Smooth muscle cell (in vitro differentiated cells): ENCODE measurements around the gene COBL. TPM values are rescaled to one million over a fixed set of nuclear protein-coding genes. Genes with fewer than 3 reads are reported as not detected.

Experiments
- DNase-seq: peaks from one replicate; lab custom pipeline; 2025; ENCODE audit not compliant: unreplicated experiment; lab: John Stamatoyannopoulos, UW
- H2AFZ ChIP-seq: fragments of 200-600 bp; sonication (generic); 2 replicates; pipeline ENCODE4 v1.6.0; 2016; ENCODE audit warnings: antibody characterized with exemption, low read depth, mild to moderate bottlenecking
- H3F3A ChIP-seq: fragments of 200-600 bp; sonication (generic); 2 replicates; pipeline ENCODE4 v1.6.0; 2017; ENCODE audit warnings: antibody characterized with exemption, low read depth
- H3K27ac ChIP-seq: fragments of 200-600 bp; sonication (generic); 2 replicates; pipeline ENCODE4 v1.5.1; 2016; ENCODE audit warnings: low read depth, mild to moderate bottlenecking
- H3K27me3 ChIP-seq: fragments of 200-600 bp; sonication (generic); 2 replicates; pipeline ENCODE4 v1.6.1; 2016; ENCODE audit warnings: low read depth, mild to moderate bottlenecking
- H3K36me3 ChIP-seq: fragments of 200-600 bp; sonication (generic); 2 replicates; pipeline ENCODE4 v1.5.1; 2016; ENCODE audit warnings: low read depth
- H3K4me1 ChIP-seq: fragments of 200-600 bp; sonication (generic); 2 replicates; pipeline ENCODE4 v1.5.1; 2016; ENCODE audit warnings: low read depth
- H3K4me2 ChIP-seq: fragments of 200-600 bp; sonication (generic); 2 replicates; pipeline ENCODE4 v1.6.0; 2016; ENCODE audit warnings: mild to moderate bottlenecking
- H3K4me3 ChIP-seq: fragments of 200-600 bp; sonication (generic); 2 replicates; pipeline ENCODE4 v1.5.1; 2016; ENCODE audit warnings: mild to moderate bottlenecking
- H3K79me2 ChIP-seq: fragments of 200-600 bp; sonication (generic); 2 replicates; pipeline ENCODE4 v1.6.0; 2016; ENCODE audit warnings: low read depth, mild to moderate bottlenecking
- H3K9ac ChIP-seq: fragments of 200-600 bp; sonication (generic); 2 replicates; pipeline ENCODE4 v1.6.0; 2016; ENCODE audit warnings: low read depth
- H3K9me3 ChIP-seq: fragments of 200-600 bp; sonication (generic); replicated peaks from 2 replicates; pipeline ENCODE4 v1.5.1; 2016; ENCODE audit warnings: low read depth
- H4K20me1 ChIP-seq: fragments of 200-600 bp; sonication (generic); 2 replicates; pipeline ENCODE4 v1.6.0; 2016; ENCODE audit warnings: low read depth
- WGBS: methylation state at CpG from one replicate; pipeline ENCODE4 v1.1.7; 2016; ENCODE audit warnings: low lambda C conversion rate; 5-methylcytosine and 5-hydroxymethylcytosine counted together
- polyA plus RNA-seq: library from polyadenylated mRNA; unstranded; fragments of >200 nt; fragmentation: Nextera tagmentation; extraction: Ambion mirVana; gene quantifications from 2 replicates; pipeline ENCODE4 v1.2.1, GENCODE V29; 2016
- total RNA-seq: library from RNA; depleted of rRNA; stranded (reverse); fragments of >200 nt; gene quantifications from 2 replicates; pipeline ENCODE4 v1.2.3, GENCODE V29; 2014
- TF ChIP-seq, protein P1 (sequence below): fragments of 200-600 bp; sonication (generic); IDR thresholded peaks from 2 replicates; pipeline ENCODE4 v1.5.1; 2017; ENCODE audit warnings: borderline replicate concordance, mild to moderate bottlenecking, antibody characterized with exemption; ENCODE audit not compliant: insufficient read depth, poor library complexity, severe bottlenecking

Gene COBL
- total and polyA plus RNA-seq, 2 experiments from 2014 or later: 0.47 to 2.8 TPM

DNA sequence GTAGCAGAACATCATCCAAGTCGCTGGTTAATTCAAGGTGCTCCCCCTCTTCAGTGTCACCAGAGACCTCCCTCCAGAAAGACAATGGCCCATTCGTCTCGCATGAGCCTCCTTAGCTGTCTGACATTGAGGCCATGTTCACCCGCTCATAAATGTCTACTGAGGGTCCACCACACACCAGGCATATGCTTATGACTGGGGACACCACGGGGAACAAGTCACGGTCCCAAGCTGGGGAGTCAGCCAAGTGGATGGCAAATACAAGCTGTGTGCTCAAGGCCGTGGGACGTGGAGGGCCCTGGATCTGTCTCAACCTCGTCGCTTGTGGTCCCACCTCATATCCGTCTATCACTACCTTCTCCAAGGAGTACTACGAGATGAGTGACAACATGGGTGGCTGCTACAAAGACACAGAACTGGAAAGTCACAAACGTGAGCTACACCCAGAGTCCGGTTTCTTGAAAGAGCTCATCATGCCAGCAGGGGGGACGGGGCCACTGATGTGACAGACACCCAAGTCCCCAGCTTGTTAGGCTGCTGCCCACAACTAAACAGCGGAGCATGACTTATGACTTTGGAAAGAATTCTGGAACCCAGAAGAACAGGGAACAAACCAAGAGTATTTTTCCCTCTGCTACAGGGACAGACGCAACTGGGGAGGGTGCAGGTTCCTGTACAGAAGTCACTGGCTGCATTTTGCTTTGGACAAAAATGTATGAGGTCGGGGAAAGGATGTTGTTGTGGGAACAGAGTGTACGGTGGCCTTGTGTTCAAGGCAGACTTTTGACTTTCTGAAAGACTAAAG lies 189.6 kb downstream of the COBL start:
- TF ChIP-seq, protein P1, sequence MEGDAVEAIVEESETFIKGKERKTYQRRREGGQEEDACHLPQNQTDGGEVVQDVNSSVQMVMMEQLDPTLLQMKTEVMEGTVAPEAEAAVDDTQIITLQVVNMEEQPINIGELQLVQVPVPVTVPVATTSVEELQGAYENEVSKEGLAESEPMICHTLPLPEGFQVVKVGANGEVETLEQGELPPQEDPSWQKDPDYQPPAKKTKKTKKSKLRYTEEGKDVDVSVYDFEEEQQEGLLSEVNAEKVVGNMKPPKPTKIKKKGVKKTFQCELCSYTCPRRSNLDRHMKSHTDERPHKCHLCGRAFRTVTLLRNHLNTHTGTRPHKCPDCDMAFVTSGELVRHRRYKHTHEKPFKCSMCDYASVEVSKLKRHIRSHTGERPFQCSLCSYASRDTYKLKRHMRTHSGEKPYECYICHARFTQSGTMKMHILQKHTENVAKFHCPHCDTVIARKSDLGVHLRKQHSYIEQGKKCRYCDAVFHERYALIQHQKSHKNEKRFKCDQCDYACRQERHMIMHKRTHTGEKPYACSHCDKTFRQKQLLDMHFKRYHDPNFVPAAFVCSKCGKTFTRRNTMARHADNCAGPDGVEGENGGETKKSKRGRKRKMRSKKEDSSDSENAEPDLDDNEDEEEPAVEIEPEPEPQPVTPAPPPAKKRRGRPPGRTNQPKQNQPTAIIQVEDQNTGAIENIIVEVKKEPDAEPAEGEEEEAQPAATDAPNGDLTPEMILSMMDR: no peak
- Histone ChIP-seq H3K79me2 (no peaks in the 10 kb centered on the region), H3K4me3 (no peak overlapping the region), H3K4me1 (no peaks in the 10 kb centered on the region), H2AFZ (no peak overlapping the region), H4K20me1 (no peaks in the 10 kb centered on the region), H3K9ac (no peak overlapping the region), H3F3A (no peaks in the 10 kb centered on the region), H3K27ac (no peak overlapping the region), H3K27me3 (peaks cover 2% of the 10 kb centered on the region), H3K4me2 (no peak overlapping the region), H3K9me3 (no peaks in the 10 kb centered on the region), H3K36me3 (no peaks in the 10 kb centered on the region)
- WGBS: 96% methylated on average over 19 of the region's 19 CpGs
- DNase-seq: no peak

DNA sequence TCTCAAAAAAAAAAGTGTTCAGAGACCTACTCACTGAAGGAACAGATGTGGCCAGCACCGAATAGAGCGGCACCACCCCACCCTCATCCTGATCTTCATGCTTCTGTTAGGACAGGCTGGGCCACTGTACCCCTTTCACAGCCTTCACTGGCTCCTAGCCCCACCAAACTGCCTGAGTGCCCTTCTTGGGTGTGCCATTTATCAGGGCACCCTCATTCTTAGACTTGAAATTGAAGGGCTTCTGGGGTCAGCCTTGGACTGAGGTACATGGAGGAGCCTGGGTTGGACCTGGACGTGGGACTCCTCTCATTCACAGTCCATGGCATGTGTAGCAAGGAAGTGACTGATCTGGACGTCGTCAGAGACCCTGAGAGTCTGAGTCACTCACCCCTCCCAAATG lies 190.3 kb downstream of the COBL start:
- no peaks in the 10 kb centered on the region for H3K9me3 ChIP-seq
- H3F3A ChIP-seq: no peaks in the 10 kb centered on the region
- no peak overlapping the region for H3K27ac ChIP-seq
- TF ChIP-seq, protein P1: no peak
- no peaks in the 10 kb centered on the region for H3K79me2 ChIP-seq
- 75% methylated on average over 5 of the region's 5 CpGs for WGBS
- H3K4me1 ChIP-seq: no peaks in the 10 kb centered on the region
- H3K4me2 ChIP-seq: no peak overlapping the region
- H4K20me1 ChIP-seq: no peaks in the 10 kb centered on the region
- H3K4me3 ChIP-seq: no peak overlapping the region
- DNase-seq: no peak
- no peak overlapping the region for H2AFZ ChIP-seq
- H3K9ac ChIP-seq: no peak overlapping the region
- peaks cover 3% of the 10 kb centered on the region for H3K27me3 ChIP-seq
- no peaks in the 10 kb centered on the region for H3K36me3 ChIP-seq

DNA sequence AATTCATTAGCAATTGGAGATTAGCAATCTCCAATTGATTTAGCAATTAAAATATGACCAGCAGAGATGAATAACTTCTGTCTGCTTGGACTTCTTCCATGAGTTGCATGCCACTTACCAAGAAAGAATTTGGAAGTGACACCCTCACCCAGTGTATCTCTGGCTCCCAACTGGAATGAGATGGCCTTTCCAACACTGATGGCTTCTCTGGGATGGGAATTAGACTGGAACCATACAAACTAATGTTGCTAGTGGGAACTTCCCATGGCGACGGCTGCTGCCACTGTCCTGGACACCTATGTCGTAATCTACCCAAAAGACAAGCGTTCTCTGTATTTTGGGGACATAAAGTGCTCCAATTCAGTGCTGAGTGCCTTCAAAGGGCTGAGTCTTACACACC lies 192.3 kb downstream of the COBL start:
- TF ChIP-seq, protein P1: no peak
- no peak overlapping the region for H3K4me2 ChIP-seq
- WGBS: 73% methylated on average over 4 of the region's 4 CpGs
- peaks cover 3% of the 10 kb centered on the region for H3K27me3 ChIP-seq
- DNase-seq: no peak
- no peaks in the 10 kb centered on the region for H3K9me3 ChIP-seq
- H3K27ac ChIP-seq: no peak overlapping the region
- H3K4me3 ChIP-seq: no peak overlapping the region
- no peaks in the 10 kb centered on the region for H3F3A ChIP-seq
- no peaks in the 10 kb centered on the region for H3K36me3 ChIP-seq
- no peak overlapping the region for H2AFZ ChIP-seq
- no peaks in the 10 kb centered on the region for H3K4me1 ChIP-seq
- H4K20me1 ChIP-seq: no peaks in the 10 kb centered on the region
- no peaks in the 10 kb centered on the region for H3K79me2 ChIP-seq
- H3K9ac ChIP-seq: no peak overlapping the region

DNA sequence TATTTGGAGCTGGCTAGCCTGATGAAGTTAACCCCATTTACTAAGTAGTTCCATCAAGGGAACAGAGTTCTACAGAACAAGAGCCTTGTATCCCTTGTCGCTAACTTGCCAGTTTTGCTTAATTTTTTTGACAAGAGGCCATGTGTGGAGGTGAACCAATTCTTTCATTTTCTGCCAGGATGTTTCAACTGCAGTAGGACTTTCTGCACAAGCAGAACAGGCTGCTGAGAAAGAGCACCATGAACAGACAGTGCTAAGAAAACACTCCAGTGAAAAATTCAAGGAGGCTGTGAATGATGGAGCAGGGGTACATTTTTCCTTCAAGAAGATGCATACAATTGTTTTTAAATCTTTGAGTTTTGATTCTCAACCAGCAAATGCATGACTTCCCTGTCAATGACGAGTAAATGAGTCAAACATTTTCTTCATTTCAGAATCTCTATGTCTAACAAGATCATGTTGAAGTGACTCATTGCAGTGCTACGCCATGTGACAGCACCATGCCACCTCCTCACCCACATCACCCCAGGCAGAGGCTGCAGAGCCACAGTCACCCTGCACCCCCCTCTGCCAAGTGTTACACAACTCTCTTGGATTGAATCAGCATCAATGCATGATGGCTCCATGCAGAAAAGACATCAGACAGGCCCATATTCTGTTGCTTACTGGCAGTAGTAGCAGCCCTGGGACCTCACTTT lies 193.1 kb downstream of the COBL start:
- TF ChIP-seq, protein P1: no peak
- Histone ChIP-seq H4K20me1 (no peaks in the 10 kb centered on the region), H3K9me3 (no peaks in the 10 kb centered on the region), H3K9ac (no peak overlapping the region), H3K27ac (peak overlapping the region; percentile 60), H3K36me3 (no peaks in the 10 kb centered on the region), H2AFZ (no peak overlapping the region), H3K27me3 (peaks cover 3% of the 10 kb centered on the region), H3K79me2 (no peaks in the 10 kb centered on the region), H3K4me1 (no peaks in the 10 kb centered on the region), H3F3A (no peaks in the 10 kb centered on the region), H3K4me3 (no peak overlapping the region), H3K4me2 (no peak overlapping the region)
- WGBS: 43% methylated on average over 3 of the region's 3 CpGs
- peak; percentile 23 for DNase-seq
